ENCODE results near the gene ATP5F1D. TPM values are rescaled to one million over a fixed set of nuclear protein-coding genes. Genes with fewer than 3 reads are reported as not detected.

The ATP5F1D gene
- total and polyA plus RNA-seq, 11 donors, result 201 to 1,034 (median 459) TPM

GRCh38 chr19:1254081-1254527, 12.6 kb downstream of the ATP5F1D start:
- H3K4me1 ChIP-seq, result peaks cover 25 to 83% (median 67%) of the 10 kb centered on the region in 12 donors
- ATAC-seq (no peak), DNase-seq (peak in 4 of 5 donors; percentile 61 to 76 (median 67))
- TF ChIP-seq POLR2A (IDR thresholded peaks at IDR 0.05), result no peak
- TF ChIP-seq, protein P1, sequence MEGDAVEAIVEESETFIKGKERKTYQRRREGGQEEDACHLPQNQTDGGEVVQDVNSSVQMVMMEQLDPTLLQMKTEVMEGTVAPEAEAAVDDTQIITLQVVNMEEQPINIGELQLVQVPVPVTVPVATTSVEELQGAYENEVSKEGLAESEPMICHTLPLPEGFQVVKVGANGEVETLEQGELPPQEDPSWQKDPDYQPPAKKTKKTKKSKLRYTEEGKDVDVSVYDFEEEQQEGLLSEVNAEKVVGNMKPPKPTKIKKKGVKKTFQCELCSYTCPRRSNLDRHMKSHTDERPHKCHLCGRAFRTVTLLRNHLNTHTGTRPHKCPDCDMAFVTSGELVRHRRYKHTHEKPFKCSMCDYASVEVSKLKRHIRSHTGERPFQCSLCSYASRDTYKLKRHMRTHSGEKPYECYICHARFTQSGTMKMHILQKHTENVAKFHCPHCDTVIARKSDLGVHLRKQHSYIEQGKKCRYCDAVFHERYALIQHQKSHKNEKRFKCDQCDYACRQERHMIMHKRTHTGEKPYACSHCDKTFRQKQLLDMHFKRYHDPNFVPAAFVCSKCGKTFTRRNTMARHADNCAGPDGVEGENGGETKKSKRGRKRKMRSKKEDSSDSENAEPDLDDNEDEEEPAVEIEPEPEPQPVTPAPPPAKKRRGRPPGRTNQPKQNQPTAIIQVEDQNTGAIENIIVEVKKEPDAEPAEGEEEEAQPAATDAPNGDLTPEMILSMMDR (IDR thresholded peaks at IDR 0.05), result no peak
- H3K27ac ChIP-seq, result peak overlapping the region; percentile 96 to 100 (median 100)
- no peaks in the 10 kb centered on the region for H3K27me3 ChIP-seq
- intact Hi-C loops (cut with DNase I), result loop anchor here in 1 of 10 donors (5.0 kb wide), 1 partner anchor 457 kb away; the partner anchor contains the start of gene PTBP1
- WGBS, 4 donors, result 58 to 77% (median 66%) methylated on average over 23 to 37 of the region's 37 CpGs
- H3K36me3 ChIP-seq, result peaks cover 9 to 68% (median 65%) of the 10 kb centered on the region in 9 donors
- peak overlapping the region in 11 of 12 donors; percentile 17 to 97 (median 84) for H3K4me3 ChIP-seq
- H3K9me3 ChIP-seq, result no peaks in the 10 kb centered on the region

DNA sequence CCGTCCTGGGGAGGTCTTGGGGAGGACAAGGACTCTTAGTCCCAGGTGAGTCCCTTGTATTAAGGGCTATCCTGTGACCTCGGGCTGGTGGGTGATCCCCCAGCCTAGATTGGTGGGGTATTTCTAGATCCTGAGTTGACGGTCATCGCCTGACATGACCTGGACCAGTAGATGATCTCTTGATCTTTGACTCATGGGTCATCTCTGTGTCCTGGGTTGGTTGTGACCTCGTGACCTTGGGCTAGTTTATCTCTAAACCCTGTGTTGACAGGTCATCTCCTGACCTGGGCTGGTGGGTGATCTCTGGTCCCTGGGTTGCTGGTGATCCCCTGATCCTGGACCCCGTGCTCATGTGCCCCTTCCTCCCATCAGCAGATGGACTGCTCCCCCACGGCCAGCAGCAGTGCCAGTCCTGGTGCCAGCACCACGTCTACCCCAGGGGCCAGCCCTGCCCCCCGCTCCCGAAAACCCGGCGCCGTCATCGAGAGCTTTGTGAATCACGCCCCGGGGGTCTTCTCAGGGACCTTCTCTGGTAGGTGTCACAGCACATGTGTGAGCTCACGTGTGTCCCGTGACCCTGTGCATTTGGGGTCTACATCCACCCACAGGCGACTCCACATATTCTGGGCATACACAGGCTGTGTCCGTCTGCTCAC, 13.1 kb downstream of the ATP5F1D start:
- no peak for TF ChIP-seq POLR2A (IDR thresholded peaks at IDR 0.05)
- TF ChIP-seq, protein P1 (IDR thresholded peaks at IDR 0.05), result no peak
- peaks cover 9 to 68% (median 65%) of the 10 kb centered on the region in 9 donors for H3K36me3 ChIP-seq
- WGBS, 4 donors, result 78 to 88% (median 84%) methylated on average over 13 to 20 of the region's 20 CpGs
- peaks cover 25 to 89% (median 73%) of the 10 kb centered on the region in 12 donors for H3K4me1 ChIP-seq
- peak overlapping the region in 9 of 12 donors; percentile 73 to 97 (median 84) for H3K4me3 ChIP-seq
- no peaks in the 10 kb centered on the region for H3K9me3 ChIP-seq
- no peak for ATAC-seq
- no peaks in the 10 kb centered on the region for H3K27me3 ChIP-seq
- H3K27ac ChIP-seq, result peak overlapping the region; percentile 96 to 100 (median 100)
- intact Hi-C loops (cut with DNase I), result loop anchor here in 1 of 10 donors (5.0 kb wide), 1 partner anchor 457 kb away; the partner anchor contains the start of gene PTBP1
- DNase-seq, result peak in 1 of 5 donors; percentile 38

- WGBS, 4 donors, result 85 to 87% (median 86%) methylated on average over 23 to 52 of the region's 52 CpGs
- ATAC-seq, result no peak
- peak overlapping the region; percentile 39 to 100 (median 98) for H3K27ac ChIP-seq
- peaks cover 9 to 65% (median 58%) of the 10 kb centered on the region in 9 donors for H3K36me3 ChIP-seq
- TF ChIP-seq POLR2A (IDR thresholded peaks at IDR 0.05), result no peak
- TF ChIP-seq, protein P1 (IDR thresholded peaks at IDR 0.05), result no peak
- peak overlapping the region in 2 of 12 donors; percentile 2 to 16 for H3K4me3 ChIP-seq
- no peaks in the 10 kb centered on the region for H3K9me3 ChIP-seq
- DNase-seq, result peak in 1 of 5 donors; percentile 38
- intact Hi-C loops (cut with DNase I), result no loop called here
- H3K4me1 ChIP-seq, result peaks cover 27 to 97% (median 81%) of the 10 kb centered on the region in 12 donors
- no peaks in the 10 kb centered on the region for H3K27me3 ChIP-seq
Observed at GRCh38 chr19:1255186-1256161, 13.9 kb downstream of the ATP5F1D start.
